Breast epithelium (tissue), 4 donors: ENCODE data around the gene SGPL1. TPM values are rescaled to one million over a fixed set of nuclear protein-coding genes. Genes with fewer than 3 reads are reported as not detected.

Experiments used
- DNase-seq, 2 donors: peaks; one replicate each; pipeline ENCODE4 v3.0.0-alpha.2; 2019; ENCODE audit warnings: low spot score in 2 of 2
- H3K27ac ChIP-seq, 2 donors: fragments of 200-600 bp; sonication (generic) in 1 of 2; one replicate each; pipeline ENCODE4 v1.5.1; 2016 to 2019; ENCODE audit warnings: mild to moderate bottlenecking in 1 of 2
- H3K27me3 ChIP-seq, 2 donors: fragments of 200-600 bp; sonication (generic) in 1 of 2; one replicate each; pipeline versions ENCODE4 v1.5.1 to v1.6.0; 2017 to 2019; ENCODE audit warnings: control low read depth in 1 of 2, mild to moderate bottlenecking in 1 of 2
- H3K36me3 ChIP-seq: fragments of 200-600 bp; one replicate; pipeline ENCODE4 v1.5.1; 2019
- H3K4me1 ChIP-seq, 2 donors: fragments of 200-600 bp; sonication (generic); one replicate each; pipeline ENCODE4 v1.5.1; 2016 to 2019; ENCODE audit warnings: control low read depth in 1 of 2
- H3K4me3 ChIP-seq, 3 donors: fragments of 200-600 bp; sonication (generic); 1 replicate in 2 of 3; 2 replicates in 1 of 3; pipeline ENCODE4 v1.5.1; 2016 to 2019; ENCODE audit warnings: mild to moderate bottlenecking in 3 of 3, moderate library complexity in 2 of 3
- H3K9me3 ChIP-seq, 2 donors: fragments of 200-600 bp; sonication (generic) in 1 of 2; one replicate each; pipeline ENCODE4 v1.5.1; 2016 to 2019; ENCODE audit warnings: control low read depth in 1 of 2
- CTCF ChIP-seq, 3 donors: fragments of 450-650 bp; IDR thresholded peaks; one replicate each; pipeline ENCODE4 v1.5.1; 2016 to 2017; ENCODE audit warnings: antibody characterized with exemption in 3 of 3, mild to moderate bottlenecking in 3 of 3, moderate library complexity in 3 of 3
- POLR2A ChIP-seq: fragments of 450-650 bp; IDR thresholded peaks from one replicate; pipeline ENCODE4 v1.6.1; 2016; ENCODE audit warnings: antibody characterized with exemption, mild to moderate bottlenecking, moderate library complexity
- POLR2AphosphoS5 ChIP-seq, 3 donors: sonication (generic); formaldehyde crosslinking; IDR thresholded peaks; one replicate each; pipeline ENCODE4 v1.6.1; 2017; ENCODE audit warnings: antibody characterized with exemption in 3 of 3
- intact Hi-C: fragments of 100-400 bp; cut with DNase I; formaldehyde crosslinking; loops from one replicate; pipeline ENCODE4 v1.15.1; 2023; ENCODE audit warnings: low total_unique reads
- total RNA-seq, 3 donors: library from RNA; depleted of rRNA; stranded (reverse); fragments of >200 nt; gene quantifications; one replicate each; pipeline ENCODE4 v1.1.0, GENCODE V29; 2016

The SGPL1 gene
- total RNA-seq, 3 donors from 2014 or later: 31.0 to 52.2 (median 36.4) TPM

- no peak overlapping the region for H3K4me3 ChIP-seq
- H3K27me3 ChIP-seq: no peaks in the 10 kb centered on the region
- peaks cover 0 to 11% of the 10 kb centered on the region in 2 donors for H3K4me1 ChIP-seq
- TF ChIP-seq CTCF (IDR thresholded peaks at IDR 0.05) (no peak), POLR2AphosphoS5 (IDR thresholded peaks at IDR 0.05) (no peak), POLR2A (no peak)
- no peak for DNase-seq
- H3K36me3 ChIP-seq: no peaks in the 10 kb centered on the region
- H3K9me3 ChIP-seq: no peaks in the 10 kb centered on the region
- intact Hi-C loops: no loop called here
- no peak overlapping the region for H3K27ac ChIP-seq
Observed at GRCh38 chr10:70832852-70833528, 17.2 kb downstream of the SGPL1 start.

- DNase-seq: no peak
- H3K4me1 ChIP-seq: peaks cover 0 to 11% of the 10 kb centered on the region in 2 donors
- no peak overlapping the region for H3K4me3 ChIP-seq
- no peak overlapping the region for H3K27ac ChIP-seq
- H3K36me3 ChIP-seq: no peaks in the 10 kb centered on the region
- TF ChIP-seq POLR2A (no peak), CTCF (IDR thresholded peaks at IDR 0.05) (no peak), POLR2AphosphoS5 (IDR thresholded peaks at IDR 0.05) (no peak)
- H3K9me3 ChIP-seq: no peaks in the 10 kb centered on the region
- intact Hi-C loops: no loop called here
- H3K27me3 ChIP-seq: no peaks in the 10 kb centered on the region
Observed at GRCh38 chr10:70833601-70834000, 17.9 kb downstream of the SGPL1 start.

- intact Hi-C loops: no loop called here
- DNase-seq: no peak
- no peaks in the 10 kb centered on the region for H3K36me3 ChIP-seq
- no peaks in the 10 kb centered on the region for H3K9me3 ChIP-seq
- H3K4me3 ChIP-seq: no peak overlapping the region
- no peaks in the 10 kb centered on the region for H3K27me3 ChIP-seq
- TF ChIP-seq CTCF (IDR thresholded peaks at IDR 0.05) (no peak), POLR2A (no peak), POLR2AphosphoS5 (IDR thresholded peaks at IDR 0.05) (no peak)
- H3K27ac ChIP-seq: no peak overlapping the region
- H3K4me1 ChIP-seq: peaks cover 0 to 11% of the 10 kb centered on the region in 2 donors
Observed at GRCh38 chr10:70834021-70834420, 18.3 kb downstream of the SGPL1 start.

DNA sequence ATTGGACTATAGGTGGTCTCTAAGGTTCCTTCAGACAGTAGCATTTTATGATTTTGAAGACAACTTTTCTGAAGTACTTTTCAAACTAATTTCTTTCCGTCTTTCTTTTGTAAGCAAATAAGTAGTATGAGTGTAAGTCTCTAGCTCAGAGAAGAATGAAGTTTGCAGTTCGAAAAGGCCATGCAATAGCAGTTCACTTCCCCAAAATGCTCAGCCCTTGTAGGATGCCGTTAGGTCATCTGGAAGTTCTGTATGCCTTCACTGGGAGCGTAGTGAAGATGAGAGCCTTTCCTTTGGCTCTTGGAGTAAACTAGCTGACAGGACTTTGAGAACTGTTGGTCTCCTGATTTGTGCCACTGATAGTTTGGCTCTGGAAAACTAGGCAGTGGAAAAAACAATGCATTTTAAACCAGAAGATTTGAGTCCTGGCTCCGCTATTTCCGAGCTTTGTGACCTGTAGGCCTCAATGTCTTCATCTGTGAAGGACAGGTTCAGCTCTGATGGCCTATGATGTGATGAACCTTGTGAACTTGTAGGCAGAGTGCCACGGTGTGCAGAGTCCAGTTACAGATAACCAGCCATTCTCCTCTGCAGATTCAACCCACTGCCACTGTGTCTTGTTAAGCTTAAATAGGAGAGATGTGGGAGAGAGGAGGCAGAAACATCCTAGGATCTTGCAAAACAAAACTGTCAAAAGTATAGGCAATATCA, 18.8 kb downstream of the SGPL1 start:
- no peaks in the 10 kb centered on the region for H3K9me3 ChIP-seq
- H3K36me3 ChIP-seq: no peaks in the 10 kb centered on the region
- intact Hi-C loops: no loop called here
- no peaks in the 10 kb centered on the region for H3K27me3 ChIP-seq
- DNase-seq: no peak
- H3K27ac ChIP-seq: no peak overlapping the region
- H3K4me3 ChIP-seq: no peak overlapping the region
- TF ChIP-seq POLR2A (no peak), CTCF (IDR thresholded peaks at IDR 0.05) (no peak), POLR2AphosphoS5 (IDR thresholded peaks at IDR 0.05) (no peak)
- H3K4me1 ChIP-seq: peaks cover 0 to 11% of the 10 kb centered on the region in 2 donors

DNA sequence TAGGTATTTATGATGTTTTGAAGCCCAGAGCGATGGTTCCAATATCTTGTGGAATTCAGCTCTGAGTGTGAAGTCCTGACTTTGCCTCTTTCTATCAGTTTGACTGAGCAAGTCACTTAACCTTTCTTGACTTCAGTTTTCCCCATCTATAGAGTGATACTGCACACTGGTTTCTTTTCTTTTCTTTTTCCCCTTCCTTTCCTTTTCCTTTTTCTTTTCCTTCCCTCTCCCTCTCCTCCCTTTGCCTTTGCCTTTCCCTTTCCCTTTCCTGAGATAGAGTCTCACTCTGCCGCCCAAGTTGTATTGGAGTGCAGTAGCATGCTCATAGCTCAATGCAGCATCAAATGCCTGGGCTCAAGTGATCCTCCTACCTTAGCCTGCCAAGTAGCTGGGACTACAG, 20.6 kb downstream of the SGPL1 start:
- intact Hi-C loops: no loop called here
- no peaks in the 10 kb centered on the region for H3K36me3 ChIP-seq
- H3K9me3 ChIP-seq: no peaks in the 10 kb centered on the region
- no peak overlapping the region for H3K4me3 ChIP-seq
- peaks cover 0 to 11% of the 10 kb centered on the region in 2 donors for H3K4me1 ChIP-seq
- DNase-seq: no peak
- H3K27me3 ChIP-seq: no peaks in the 10 kb centered on the region
- no peak overlapping the region for H3K27ac ChIP-seq
- no peak for TF ChIP-seq CTCF (IDR thresholded peaks at IDR 0.05)
- no peak for TF ChIP-seq POLR2A
- TF ChIP-seq POLR2AphosphoS5 (IDR thresholded peaks at IDR 0.05): no peak
